ENCODE measurements around the gene MORN4. TPM values are rescaled to one million over a fixed set of nuclear protein-coding genes. Genes with fewer than 3 reads are reported as not detected.

MORN4 gene
- total and polyA plus RNA-seq, 9 of the 15 experiments (the other 6 are each of a cell fraction or from before 2014, with no cell fraction given) = 8.3 to 23.9 (median 11.7) TPM

- TF ChIP-seq NBN (IDR thresholded peaks at IDR 0.05; ENCODE audit: low read depth) (no peak), SMAD3 (CRISPR knock-in tag; conservative IDR thresholded peaks at IDR 0.05) (no peak), PTTG1 (tag; IDR thresholded peaks at IDR 0.05; ENCODE audit: low read depth) (no peak), XRCC5 (IDR thresholded peaks at IDR 0.05; ENCODE audit: low read depth, low read length) (no peak), MYNN (IDR thresholded peaks at IDR 0.05) (no peak), MYNN (CRISPR knock-in tag; IDR thresholded peaks at IDR 0.05) (no peak), ZNF717 (CRISPR knock-in tag; IDR thresholded peaks at IDR 0.05) (no peak), SRSF3 (IDR thresholded peaks at IDR 0.05; ENCODE audit: insufficient read depth, low read length) (no peak), ZNF740 (CRISPR knock-in tag; IDR thresholded peaks at IDR 0.05) (no peak), ZNF740 (tag; IDR thresholded peaks at IDR 0.05) (no peak), NEUROD1 (IDR thresholded peaks at IDR 0.05; ENCODE audit: borderline replicate concordance, low read depth, low read length, partially characterized antibody) (peak; percentile 94), ZNF695 (CRISPR knock-in tag; IDR thresholded peaks at IDR 0.05) (no peak), ARID1B (IDR thresholded peaks at IDR 0.05) (no peak), CBFA2T2 (conservative IDR thresholded peaks at IDR 0.05) (no peak), POLR2A (conservative IDR thresholded peaks at IDR 0.05) (peak; percentile 67), MCM2 (IDR thresholded peaks at IDR 0.05; ENCODE audit: low read depth) (no peak), KAT7 (CRISPR knock-in tag; IDR thresholded peaks at IDR 0.05; ENCODE audit: borderline replicate concordance) (no peak), TEAD1 (CRISPR knock-in tag; IDR thresholded peaks at IDR 0.05) (no peak), PCBP1 (IDR thresholded peaks at IDR 0.05; ENCODE audit: low read depth, low read length, poor library complexity, severe bottlenecking) (no peak), PHF8 (IDR thresholded peaks at IDR 0.05; ENCODE audit: borderline replicate concordance, low read length) (peak; percentile 66; the same call in 1 of the 2 replicates), ZNF263 (CRISPR knock-in tag; IDR thresholded peaks at IDR 0.05; ENCODE audit: borderline replicate concordance) (no peak), GATAD2B (IDR thresholded peaks at IDR 0.05; ENCODE audit: borderline replicate concordance) (no peak)
- TF ChIP-seq, protein P1, sequence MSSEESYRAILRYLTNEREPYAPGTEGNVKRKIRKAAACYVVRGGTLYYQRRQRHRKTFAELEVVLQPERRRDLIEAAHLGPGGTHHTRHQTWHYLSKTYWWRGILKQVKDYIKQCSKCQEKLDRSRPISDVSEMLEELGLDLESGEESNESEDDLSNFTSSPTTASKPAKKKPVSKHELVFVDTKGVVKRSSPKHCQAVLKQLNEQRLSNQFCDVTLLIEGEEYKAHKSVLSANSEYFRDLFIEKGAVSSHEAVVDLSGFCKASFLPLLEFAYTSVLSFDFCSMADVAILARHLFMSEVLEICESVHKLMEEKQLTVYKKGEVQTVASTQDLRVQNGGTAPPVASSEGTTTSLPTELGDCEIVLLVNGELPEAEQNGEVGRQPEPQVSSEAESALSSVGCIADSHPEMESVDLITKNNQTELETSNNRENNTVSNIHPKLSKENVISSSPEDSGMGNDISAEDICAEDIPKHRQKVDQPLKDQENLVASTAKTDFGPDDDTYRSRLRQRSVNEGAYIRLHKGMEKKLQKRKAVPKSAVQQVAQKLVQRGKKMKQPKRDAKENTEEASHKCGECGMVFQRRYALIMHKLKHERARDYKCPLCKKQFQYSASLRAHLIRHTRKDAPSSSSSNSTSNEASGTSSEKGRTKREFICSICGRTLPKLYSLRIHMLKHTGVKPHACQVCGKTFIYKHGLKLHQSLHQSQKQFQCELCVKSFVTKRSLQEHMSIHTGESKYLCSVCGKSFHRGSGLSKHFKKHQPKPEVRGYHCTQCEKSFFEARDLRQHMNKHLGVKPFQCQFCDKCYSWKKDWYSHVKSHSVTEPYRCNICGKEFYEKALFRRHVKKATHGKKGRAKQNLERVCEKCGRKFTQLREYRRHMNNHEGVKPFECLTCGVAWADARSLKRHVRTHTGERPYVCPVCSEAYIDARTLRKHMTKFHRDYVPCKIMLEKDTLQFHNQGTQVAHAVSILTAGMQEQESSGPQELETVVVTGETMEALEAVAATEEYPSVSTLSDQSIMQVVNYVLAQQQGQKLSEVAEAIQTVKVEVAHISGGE (CRISPR knock-in tag; IDR thresholded peaks at IDR 0.05) = no peak
Measured at GRCh38 chr10:97632949-97633884, at the start of gene MORN4 (continued).
